HEK293T (cell line): ENCODE results near the gene IFITM1.

Source experiments
- BHLHE40 ChIP-seq: fragments of 450-650 bp; IDR thresholded peaks from 2 replicates; pipeline ENCODE4 v1.6.1; 2016; ENCODE audit warnings: mild to moderate bottlenecking, moderate library complexity, borderline replicate concordance
- CTBP1 ChIP-seq: fragments of 450-650 bp; IDR thresholded peaks from 2 replicates; pipeline ENCODE4 v1.6.1; 2016; ENCODE audit warnings: borderline replicate concordance
- ELF4 ChIP-seq: fragments of 450-650 bp; IDR thresholded peaks from 2 replicates; pipeline ENCODE4 v1.6.1; 2017; ENCODE audit warnings: antibody characterized with exemption
- FOXK2 ChIP-seq: fragments of 450-650 bp; IDR thresholded peaks from 2 replicates; pipeline ENCODE4 v1.6.1; 2016; ENCODE audit warnings: mild to moderate bottlenecking
- FOXM1 ChIP-seq: fragments of 450-650 bp; IDR thresholded peaks from 2 replicates; pipeline ENCODE4 v1.6.1; 2017; ENCODE audit warnings: mild to moderate bottlenecking, borderline replicate concordance
- HDGF ChIP-seq: fragments of 450-650 bp; IDR thresholded peaks from 2 replicates; pipeline ENCODE4 v1.6.1; 2017; ENCODE audit warnings: antibody characterized with exemption, borderline replicate concordance
- NFRKB ChIP-seq: fragments of 450-650 bp; IDR thresholded peaks from 2 replicates; pipeline ENCODE4 v1.6.1; 2016; ENCODE audit warnings: mild to moderate bottlenecking, moderate library complexity
- SP1 ChIP-seq: fragments of 450-650 bp; IDR thresholded peaks from 2 replicates; pipeline ENCODE4 v1.6.1; 2017
- TARDBP ChIP-seq: fragments of 450-650 bp; IDR thresholded peaks from 2 replicates; pipeline ENCODE4 v1.6.1; 2016
- TF ChIP-seq, protein P1 (sequence below): fragments of 450-650 bp; IDR thresholded peaks from 2 replicates; pipeline ENCODE4 v1.6.1; 2016

DNA sequence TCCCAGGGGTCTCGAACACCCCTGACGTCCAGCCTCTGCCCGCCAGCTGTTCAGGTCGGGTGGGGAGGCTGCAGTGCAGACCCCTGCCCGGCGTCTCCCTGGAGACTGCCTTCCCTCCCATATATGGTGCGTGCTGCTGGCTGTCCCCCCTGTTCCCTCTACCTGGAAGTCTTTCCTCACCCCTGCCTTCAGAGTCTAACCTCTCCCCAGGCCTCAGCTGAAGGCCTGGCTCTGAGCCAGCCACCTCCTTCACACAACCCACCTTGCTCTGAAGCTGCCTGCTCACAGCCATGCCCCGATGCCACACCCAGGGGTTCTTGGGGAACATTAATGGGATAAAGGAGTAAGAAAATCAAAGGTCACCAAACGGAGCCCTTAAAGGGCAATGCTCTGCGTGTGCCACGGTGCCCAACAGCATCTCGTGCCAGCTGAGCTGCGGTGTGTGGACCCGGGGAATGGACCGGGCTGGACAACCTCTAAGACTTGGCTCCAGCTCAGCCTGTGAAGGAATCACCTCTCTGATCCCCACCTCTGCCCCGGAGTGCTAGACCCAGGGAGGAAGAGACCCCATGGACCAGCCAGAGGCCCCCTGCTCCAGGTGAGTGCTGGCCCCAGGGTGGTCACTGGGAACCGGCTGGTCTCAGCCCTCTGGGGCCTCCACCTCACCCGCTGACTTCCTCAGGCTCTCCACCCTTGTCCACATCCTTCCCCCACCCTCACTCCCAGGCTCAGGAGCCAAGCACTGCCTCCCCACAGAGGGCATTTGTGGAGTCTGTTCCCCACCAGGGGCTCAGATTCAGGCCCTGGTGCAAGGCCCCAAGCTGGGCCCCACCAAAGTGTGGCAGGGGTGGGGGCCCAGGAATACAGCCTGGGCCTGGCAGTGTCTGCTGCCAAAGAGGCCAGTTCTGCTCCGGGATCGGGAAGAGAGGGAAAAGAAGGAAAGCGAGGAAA is 35.6 kb upstream of the IFITM1 start, which contains the start of gene NLRP6:
- TF ChIP-seq HDGF (no peak), FOXM1 (no peak), TARDBP (no peak), ELF4 (no peak), NFRKB (no peak), SP1 (no peak), CTBP1 (no peak), BHLHE40 (no peak), FOXK2 (no peak)
- TF ChIP-seq, protein P1, sequence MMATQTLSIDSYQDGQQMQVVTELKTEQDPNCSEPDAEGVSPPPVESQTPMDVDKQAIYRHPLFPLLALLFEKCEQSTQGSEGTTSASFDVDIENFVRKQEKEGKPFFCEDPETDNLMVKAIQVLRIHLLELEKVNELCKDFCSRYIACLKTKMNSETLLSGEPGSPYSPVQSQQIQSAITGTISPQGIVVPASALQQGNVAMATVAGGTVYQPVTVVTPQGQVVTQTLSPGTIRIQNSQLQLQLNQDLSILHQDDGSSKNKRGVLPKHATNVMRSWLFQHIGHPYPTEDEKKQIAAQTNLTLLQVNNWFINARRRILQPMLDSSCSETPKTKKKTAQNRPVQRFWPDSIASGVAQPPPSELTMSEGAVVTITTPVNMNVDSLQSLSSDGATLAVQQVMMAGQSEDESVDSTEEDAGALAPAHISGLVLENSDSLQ: no peak
